ENCODE data around the gene B3GNT2. TPM values are rescaled to one million over a fixed set of nuclear protein-coding genes. Genes with fewer than 3 reads are reported as not detected.

B3GNT2 gene
- total RNA-seq, 1 donor from 2014 or later: 46.6 TPM

GRCh38 chr2:62207491-62207890, 11.6 kb downstream of the B3GNT2 start:
- Histone ChIP-seq H3K4me3 (ENCODE audit: low read depth, low read length) (no peak overlapping the region), H3K36me3 (ENCODE audit: control insufficient read depth, insufficient read depth, low read length) (peaks cover 2% of the 10 kb centered on the region), H3K27me3 (ENCODE audit: control insufficient read depth, insufficient read depth, low read length) (no peaks in the 10 kb centered on the region)
- no peak for TF ChIP-seq CTCF (IDR thresholded peaks at IDR 0.05; ENCODE audit: insufficient read depth, low read length, severe bottlenecking)
- no peak for FAIRE-seq
- DNase-seq (ENCODE audit: low read depth): no peak

- no peaks in the 10 kb centered on the region for H3K27me3 ChIP-seq (ENCODE audit: control insufficient read depth, insufficient read depth, low read length)
- FAIRE-seq (no peak), DNase-seq (ENCODE audit: low read depth) (no peak)
- H3K36me3 ChIP-seq (ENCODE audit: control insufficient read depth, insufficient read depth, low read length): peaks cover 4% of the 10 kb centered on the region
- TF ChIP-seq CTCF (IDR thresholded peaks at IDR 0.05; ENCODE audit: insufficient read depth, low read length, severe bottlenecking): no peak
- H3K4me3 ChIP-seq (ENCODE audit: low read depth, low read length): no peak overlapping the region
Measured at GRCh38 chr2:62208074-62208757, 12.3 kb downstream of the B3GNT2 start.

- FAIRE-seq: no peak
- H3K27me3 ChIP-seq (ENCODE audit: control insufficient read depth, insufficient read depth, low read length): no peaks in the 10 kb centered on the region
Measured at GRCh38 chr2:62208758-62209114, 12.8 kb downstream of the B3GNT2 start.

GRCh38 chr2:62209427-62209991, 13.6 kb downstream of the B3GNT2 start:
- DNase-seq (ENCODE audit: low read depth): no peak
- peaks cover 4% of the 10 kb centered on the region for H3K36me3 ChIP-seq (ENCODE audit: control insufficient read depth, insufficient read depth, low read length)
- FAIRE-seq: no peak

More at GRCh38 chr2:62208758-62209114, 12.8 kb downstream of the B3GNT2 start:
- Histone ChIP-seq H3K4me3 (ENCODE audit: low read depth, low read length) (no peak overlapping the region), H3K36me3 (ENCODE audit: control insufficient read depth, insufficient read depth, low read length) (peaks cover 4% of the 10 kb centered on the region)
- no peak for DNase-seq (ENCODE audit: low read depth)
- no peak for TF ChIP-seq CTCF (IDR thresholded peaks at IDR 0.05; ENCODE audit: insufficient read depth, low read length, severe bottlenecking)

GRCh38 chr2:62215306-62216064, 19.6 kb downstream of the B3GNT2 start:
- Histone ChIP-seq H3K4me3 (ENCODE audit: low read depth, low read length) (no peak overlapping the region), H3K27me3 (ENCODE audit: control insufficient read depth, insufficient read depth, low read length) (no peaks in the 10 kb centered on the region), H3K36me3 (ENCODE audit: control insufficient read depth, insufficient read depth, low read length) (peaks cover 4% of the 10 kb centered on the region)
- TF ChIP-seq CTCF (IDR thresholded peaks at IDR 0.05; ENCODE audit: insufficient read depth, low read length, severe bottlenecking): no peak
- DNase-seq (ENCODE audit: low read depth): no peak
- no peak for FAIRE-seq

More at GRCh38 chr2:62209427-62209991, 13.6 kb downstream of the B3GNT2 start:
- TF ChIP-seq CTCF (IDR thresholded peaks at IDR 0.05; ENCODE audit: insufficient read depth, low read length, severe bottlenecking): no peak
- no peaks in the 10 kb centered on the region for H3K27me3 ChIP-seq (ENCODE audit: control insufficient read depth, insufficient read depth, low read length)
- H3K4me3 ChIP-seq (ENCODE audit: low read depth, low read length): no peak overlapping the region
